GM13976 (cell line): ENCODE measurements around the gene C1orf146.
"Not testable (repeated sequence)": the region's sequence is repeated elsewhere in the genome, so short reads cannot be mapped to it uniquely, and the experiment has no call there.

Experiments used
- DNase-seq: peaks from one replicate; pipeline ENCODE4 v3.0.0; 2012; ENCODE audit warnings: low spot score
- CTCF ChIP-seq: IDR thresholded peaks from 2 replicates; pipeline ENCODE4 v1.5.1; 2012; ENCODE audit warnings: borderline replicate concordance, mild to moderate bottlenecking; ENCODE audit not compliant: insufficient read depth; ENCODE audit errors: extremely low read depth, missing control alignments, control extremely low read depth
- in situ Hi-C: fragments of 300-500 bp; cut with MboI; formaldehyde crosslinking; loops from one replicate; pipeline ENCODE4 v1.12.0; 2022; ENCODE audit warnings: low sequenced_read_pairs, mixed read lengths, inconsistent platforms; ENCODE audit not compliant: unreplicated experiment

The C1orf146 gene

GRCh38 chr1:92277105-92277723, 59.5 kb downstream of the C1orf146 start:
- no peak for TF ChIP-seq CTCF
- in situ Hi-C loops: loop anchor here (25.0 kb wide), 1 partner anchor 765 kb away; the partner anchor contains the start of gene CDC7
- DNase-seq: no peak

- DNase-seq: not testable (repeated sequence)
- in situ Hi-C loops: loop anchor here (25.0 kb wide), 1 partner anchor 767 kb away; the partner anchor contains the start of gene CDC7
These were observed 62.1 kb downstream of the C1orf146 start for GRCh38 chr1:92279781-92280180.

GRCh38 chr1:92281411-92281810, 63.7 kb downstream of the C1orf146 start:
- DNase-seq: not testable (repeated sequence)
- in situ Hi-C loops: loop anchor here (25.0 kb wide), 1 partner anchor 769 kb away; the partner anchor contains the start of gene CDC7

- TF ChIP-seq CTCF: peak; percentile 45
- peak; percentile 33 for DNase-seq
- in situ Hi-C loops: loop anchor here (25.0 kb wide), 1 partner anchor 779 kb away; the partner anchor contains the start of gene CDC7
These were observed 73.8 kb downstream of the C1orf146 start for GRCh38 chr1:92291372-92291999.
